LoVo (cell line): ENCODE measurements around the gene C7.
"Not testable (repeated sequence)": the region's sequence is repeated elsewhere in the genome, so short reads cannot be mapped to it uniquely, and the experiment has no call there.

ENCODE experiments used
- DNase-seq: peaks from one replicate; pipeline ENCODE4 v3.0.0-alpha.2; 2016; ENCODE audit warnings: low spot score

The C7 gene

GRCh38 chr5:40991168-40991980, 82.1 kb downstream of the C7 start:
- no peak for DNase-seq

- DNase-seq, result no peak
These were observed 82.8 kb downstream of the C7 start for GRCh38 chr5:40991981-40992559.

DNA sequence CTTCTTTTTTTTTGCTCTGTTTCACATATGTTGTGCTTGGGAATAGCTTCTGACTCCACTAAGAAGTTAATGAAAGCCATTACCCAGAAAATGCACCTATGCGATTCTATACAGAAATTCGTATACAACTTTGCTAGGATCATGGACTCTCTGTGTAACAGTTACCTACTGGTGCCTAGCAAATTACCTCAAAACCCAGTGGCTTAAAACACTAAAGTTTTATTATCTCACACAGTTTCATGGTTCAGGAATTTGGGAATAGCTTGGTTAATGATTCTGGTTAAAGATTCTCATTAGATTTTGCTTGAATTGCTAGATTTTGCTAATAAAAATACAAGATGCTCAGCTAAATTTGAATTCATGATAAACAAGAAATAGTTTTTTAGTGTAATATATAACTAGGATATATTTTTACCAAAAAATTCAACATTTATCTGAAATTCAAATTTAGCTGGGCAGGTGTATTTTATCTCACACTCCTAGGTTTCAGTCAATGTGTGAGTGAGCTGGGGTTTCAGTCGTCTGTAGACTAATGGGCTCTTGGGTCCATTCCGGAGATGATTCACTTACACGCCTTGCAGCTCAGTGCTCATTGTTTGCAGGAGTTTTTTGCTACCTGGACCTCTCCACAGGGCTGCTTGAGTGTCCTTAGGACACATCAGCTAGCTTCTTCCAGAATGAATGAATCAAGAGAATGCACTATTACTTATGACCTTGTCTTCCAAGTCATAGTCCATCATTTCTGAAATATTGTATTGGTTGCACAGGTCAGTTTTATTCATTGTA, 86.7 kb downstream of the C7 start:
- DNase-seq, result no peak

- no peak for DNase-seq
These were observed 89.8 kb downstream of the C7 start for GRCh38 chr5:40999142-40999541.

DNA sequence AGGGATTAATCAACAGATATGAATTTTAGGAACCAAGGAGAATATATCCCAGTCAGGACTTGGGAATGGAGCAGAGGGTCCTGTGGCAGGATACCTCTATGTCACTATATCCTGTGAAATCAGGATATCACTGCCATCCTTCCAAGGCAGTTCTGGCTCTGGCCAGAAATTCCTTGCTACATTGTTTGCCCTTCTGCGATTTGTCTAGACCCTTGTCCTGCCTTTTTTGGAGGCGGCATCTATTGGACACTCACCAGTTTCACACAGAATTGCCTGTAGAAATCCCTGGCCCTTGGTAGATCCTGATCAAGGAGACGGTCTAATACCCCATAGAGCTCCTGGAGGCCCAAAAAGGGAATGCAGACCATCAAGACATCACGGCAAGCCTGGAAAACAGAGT, 90.7 kb downstream of the C7 start:
- no peak for DNase-seq

- DNase-seq, result no peak
These were observed 94.5 kb downstream of the C7 start for GRCh38 chr5:41003670-41004376.

GRCh38 chr5:41004931-41005330, 95.6 kb downstream of the C7 start:
- DNase-seq, result no peak

- DNase-seq, result no peak
These were observed 99.9 kb downstream of the C7 start for GRCh38 chr5:41009232-41009631.

DNA sequence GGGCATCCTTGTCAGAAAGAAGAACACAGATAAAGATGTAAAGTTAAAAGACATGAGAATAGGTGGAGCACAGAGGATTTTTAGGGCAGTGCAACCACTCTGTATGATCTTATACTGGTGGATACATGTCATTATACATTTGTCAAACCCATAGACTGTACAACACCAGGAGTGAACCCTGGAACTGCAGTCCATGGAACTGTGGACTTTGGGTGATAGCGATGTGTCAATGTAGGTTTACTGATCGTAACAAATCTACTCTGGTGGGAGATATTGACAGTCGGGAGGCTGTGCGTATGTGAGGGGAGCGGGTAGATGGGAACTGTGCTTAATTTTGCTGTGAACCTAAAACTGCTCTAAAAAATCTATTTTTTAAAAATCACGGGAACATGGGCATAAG, 101.3 kb downstream of the C7 start:
- DNase-seq, result no peak

GRCh38 chr5:41012318-41012717, 103.0 kb downstream of the C7 start:
- no peak for DNase-seq

DNA sequence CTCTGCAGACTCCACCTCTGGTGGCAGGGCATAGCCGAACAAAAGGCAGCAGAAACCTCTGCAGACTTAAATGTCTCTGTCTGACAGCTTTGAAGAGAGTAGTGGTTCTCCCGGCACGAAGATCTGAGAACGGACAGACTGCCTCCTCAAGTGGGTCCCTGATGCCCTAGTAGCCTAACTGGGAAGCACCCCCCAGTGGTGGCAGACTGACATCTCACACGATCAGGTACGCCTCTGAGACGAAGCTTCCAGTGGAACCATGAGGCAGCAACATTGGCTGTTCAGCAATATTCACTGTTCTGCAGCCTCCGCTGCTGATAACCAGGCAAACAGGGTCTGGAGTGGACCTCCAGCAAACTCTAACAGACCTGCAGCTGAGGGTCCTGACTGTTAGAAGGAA, 113.3 kb downstream of the C7 start:
- not testable (repeated sequence) for DNase-seq
